ENCODE results near the gene MKX.

MKX gene

GRCh38 chr10:27745732-27746396 lies at the start of gene MKX:
Gene MKX, minus strand, starts transcription at chr10:27745819. Its CDS starts 2,404 bp downstream, at chr10:27743415.
- no peak for DNase-seq

- no peak for DNase-seq
These were observed 48.5 kb upstream of the MKX start for GRCh38 chr10:27794157-27794556.

- no peak for DNase-seq
These were observed 46.6 kb upstream of the MKX start for GRCh38 chr10:27792216-27792615.

- no peak for DNase-seq
These were observed 38.7 kb upstream of the MKX start for GRCh38 chr10:27784272-27784671.

- DNase-seq: no peak
These were observed 38.0 kb upstream of the MKX start for GRCh38 chr10:27783660-27784059.

- no peak for DNase-seq
These were observed 33.9 kb upstream of the MKX start for GRCh38 chr10:27779462-27780015.

GRCh38 chr10:27774831-27775230 lies 29.2 kb upstream of the MKX start:
- no peak for DNase-seq

GRCh38 chr10:27771231-27771630 lies 25.6 kb upstream of the MKX start:
- DNase-seq: no peak

- DNase-seq: no peak
These were observed 24.6 kb upstream of the MKX start for GRCh38 chr10:27770181-27770580.

GRCh38 chr10:27760867-27761266 lies 15.2 kb upstream of the MKX start:
- DNase-seq: no peak

GRCh38 chr10:27759483-27760272 lies 14.1 kb upstream of the MKX start:
- DNase-seq: no peak

- DNase-seq: no peak
These were observed 7.1 kb upstream of the MKX start for GRCh38 chr10:27752673-27753237.

GRCh38 chr10:27748601-27749000 lies 3.0 kb upstream of the MKX start:
- DNase-seq: no peak

GRCh38 chr10:27747096-27747451 lies 1.5 kb upstream of the MKX start:
- DNase-seq: no peak

GRCh38 chr10:27746397-27747095 lies 927 bp upstream of the MKX start:
- no peak for DNase-seq

- no peak for DNase-seq
These were observed 552 bp downstream of the MKX start for GRCh38 chr10:27744802-27745731.

- DNase-seq: no peak
These were observed 1.5 kb downstream of the MKX start for GRCh38 chr10:27743877-27744801.

- peak; percentile 9 for DNase-seq
These were observed 2.4 kb downstream of the MKX start for GRCh38 chr10:27743012-27743876.

- peak; percentile 65 for DNase-seq
These were observed 3.2 kb downstream of the MKX start for GRCh38 chr10:27742195-27743011.
